Endothelial cell of umbilical vein (primary cell): ENCODE results near the gene SUDS3.

Experiments
- EZH2 ChIP-seq: IDR thresholded peaks from 2 replicates; pipeline ENCODE4 v1.6.1; 2012; ENCODE audit warnings: borderline replicate concordance, low read depth, mild to moderate bottlenecking, moderate library complexity, low read length, inconsistent platforms; ENCODE audit not compliant: severe bottlenecking
- FOS ChIP-seq: IDR thresholded peaks from 2 replicates; pipeline ENCODE4 v1.6.1; 2011; ENCODE audit warnings: mild to moderate bottlenecking, low read length, moderate library complexity, borderline replicate concordance; ENCODE audit not compliant: insufficient read depth
- POLR2A ChIP-seq: IDR thresholded peaks from 2 replicates; pipeline ENCODE4 v1.6.1; 2012; ENCODE audit warnings: low read depth, mild to moderate bottlenecking, control low read depth, low read length
- POLR2AphosphoS5 ChIP-seq: IDR thresholded peaks from 2 replicates; pipeline ENCODE4 v1.6.1; 2012; ENCODE audit warnings: low read depth, mild to moderate bottlenecking, control low read depth, low read length, moderate library complexity; ENCODE audit not compliant: insufficient read depth
- TF ChIP-seq, protein P1 (sequence below), 2 donors: IDR thresholded peaks; 1 replicate in 1 of 2; 2 replicates in 1 of 2; pipeline ENCODE4 v1.5.1; 2011; ENCODE audit warnings: low read length in 2 of 2, mild to moderate bottlenecking in 2 of 2, moderate library complexity in 2 of 2, control low read depth in 1 of 2, inconsistent platforms in 1 of 2, low read depth in 1 of 2; ENCODE audit not compliant: insufficient read depth in 1 of 2; ENCODE audit errors: extremely low read depth in 1 of 2

DNA sequence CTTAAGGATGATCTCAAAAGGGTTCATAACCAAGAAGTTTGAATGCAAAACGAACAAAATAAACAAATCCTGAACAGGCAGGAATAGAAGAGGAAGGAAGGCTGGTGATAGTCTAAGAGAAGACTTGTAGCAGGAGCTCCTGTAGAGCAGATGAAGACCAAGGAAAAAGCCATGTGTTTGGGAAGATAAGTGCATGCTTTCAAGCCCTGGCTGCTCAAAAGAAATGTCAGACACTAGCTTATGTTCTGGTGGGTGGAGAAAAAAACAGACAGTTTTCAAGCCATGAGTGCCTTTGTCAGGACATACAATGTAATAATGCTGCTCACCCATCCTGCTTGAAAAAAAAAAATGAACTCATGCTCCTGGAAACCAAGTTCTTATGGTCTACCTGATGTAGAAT lies 31.0 kb upstream of the SUDS3 start:
- TF ChIP-seq POLR2AphosphoS5 (no peak), EZH2 (no peak), POLR2A (no peak), FOS (no peak)
- TF ChIP-seq, protein P1, sequence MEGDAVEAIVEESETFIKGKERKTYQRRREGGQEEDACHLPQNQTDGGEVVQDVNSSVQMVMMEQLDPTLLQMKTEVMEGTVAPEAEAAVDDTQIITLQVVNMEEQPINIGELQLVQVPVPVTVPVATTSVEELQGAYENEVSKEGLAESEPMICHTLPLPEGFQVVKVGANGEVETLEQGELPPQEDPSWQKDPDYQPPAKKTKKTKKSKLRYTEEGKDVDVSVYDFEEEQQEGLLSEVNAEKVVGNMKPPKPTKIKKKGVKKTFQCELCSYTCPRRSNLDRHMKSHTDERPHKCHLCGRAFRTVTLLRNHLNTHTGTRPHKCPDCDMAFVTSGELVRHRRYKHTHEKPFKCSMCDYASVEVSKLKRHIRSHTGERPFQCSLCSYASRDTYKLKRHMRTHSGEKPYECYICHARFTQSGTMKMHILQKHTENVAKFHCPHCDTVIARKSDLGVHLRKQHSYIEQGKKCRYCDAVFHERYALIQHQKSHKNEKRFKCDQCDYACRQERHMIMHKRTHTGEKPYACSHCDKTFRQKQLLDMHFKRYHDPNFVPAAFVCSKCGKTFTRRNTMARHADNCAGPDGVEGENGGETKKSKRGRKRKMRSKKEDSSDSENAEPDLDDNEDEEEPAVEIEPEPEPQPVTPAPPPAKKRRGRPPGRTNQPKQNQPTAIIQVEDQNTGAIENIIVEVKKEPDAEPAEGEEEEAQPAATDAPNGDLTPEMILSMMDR (IDR thresholded peaks at IDR 0.05; ENCODE audit: extremely low read depth in 1 of 2, insufficient read depth in 1 of 2, low read depth in 1 of 2, low read length in 2 of 2) = no peak
